K562 (cell line): ENCODE measurements around the gene TMEM120A. TPM values are rescaled to one million over a fixed set of nuclear protein-coding genes. Genes with fewer than 3 reads are reported as not detected.

ENCODE experiments used
- ARHGAP35 ChIP-seq: fragments of 450-650 bp; IDR thresholded peaks from 2 replicates; pipeline ENCODE4 v1.6.1; 2018; ENCODE audit not compliant: partially characterized antibody
- ARID3A ChIP-seq: IDR thresholded peaks from 2 replicates; pipeline ENCODE4 v1.6.1; 2012; ENCODE audit warnings: low read depth, low read length, improper control_type of control experiment, borderline replicate concordance
- HDGF ChIP-seq: fragments of 450-650 bp; IDR thresholded peaks from 2 replicates; pipeline ENCODE4 v1.6.1; 2016
- HNRNPLL ChIP-seq: fragments of 200-400 bp; formaldehyde crosslinking; IDR thresholded peaks from 2 replicates; pipeline ENCODE4 v1.6.1; 2017; ENCODE audit warnings: low read length, low read depth, mild to moderate bottlenecking; ENCODE audit not compliant: poor library complexity, severe bottlenecking
- MBD2 ChIP-seq: sonication (generic); IDR thresholded peaks from 2 replicates; pipeline ENCODE4 v1.6.1; 2016; ENCODE audit warnings: low read depth, borderline replicate concordance
- MGA ChIP-seq: fragments of 450-650 bp; IDR thresholded peaks from 2 replicates; pipeline ENCODE4 v1.6.1; 2016; ENCODE audit warnings: mild to moderate bottlenecking, moderate library complexity
- RNF219 ChIP-seq: fragments of 250-450 bp; sonication (Bioruptor Pico); IDR thresholded peaks from 2 replicates; pipeline ENCODE4 v1.5.0; 2022; ENCODE audit warnings: mild to moderate bottlenecking
- ZBTB9 ChIP-seq: fragments of 450-650 bp; formaldehyde crosslinking; IDR thresholded peaks from 2 replicates; pipeline ENCODE4 v1.4.0; 2020; ENCODE audit warnings: mild to moderate bottlenecking, moderate library complexity
- ZNF23 ChIP-seq: fragments of 250-450 bp; sonication (Bioruptor Pico); IDR thresholded peaks from 2 replicates; pipeline ENCODE4 v1.4.0; 2020; ENCODE audit warnings: mild to moderate bottlenecking
- ZNF75A ChIP-seq: fragments of 450-650 bp; formaldehyde crosslinking; IDR thresholded peaks from 2 replicates; pipeline ENCODE4 v1.4.0; 2020; ENCODE audit warnings: mild to moderate bottlenecking
- polyA plus RNA-seq, 8 experiments: library from polyadenylated mRNA; depleted of rRNA in 4 of 8; stranded (reverse) in 5 of 8; unstranded in 3 of 8; fragments of >200 nt; fragmentation: Nextera tagmentation in 2 of 8; fragmentation: Illumina TruSeq in 1 of 8; extraction: Ambion mirVana in 2 of 8; extraction: Trizol in 1 of 8; gene quantifications; 2 replicates each; pipeline versions ENCODE4 v1.2.1 to v1.2.3, GENCODE V29; 2011 to 2014; ENCODE audit warnings: inconsistent platforms in 1 of 8, missing spikeins in 1 of 8
- total RNA-seq, 7 experiments: library from RNA; depleted of rRNA in 6 of 7; stranded (reverse); fragments of >200 nt in 6 of 7; fragmentation: Illumina TruSeq in 2 of 7; extraction: Trizol in 2 of 7; gene quantifications; 2 replicates each; pipeline versions ENCODE4 v1.2.1 to v1.2.3, GENCODE V29; 2011 to 2021; ENCODE audit warnings: low replicate concordance in 1 of 7

TMEM120A gene
- total and polyA plus RNA-seq, 9 of the 15 experiments (the other 6 are each of a cell fraction or from before 2014, with no cell fraction given): 2.3 to 90.2 (median 22.9) TPM

- TF ChIP-seq ARID3A (peak; percentile 47; the same call in 1 of the 2 replicates), ZNF75A (peak; percentile 42; the same call in 1 of the 2 replicates), ARHGAP35 (no peak), MBD2 (no peak), MGA (peak; percentile 99), RNF219 (no peak), HDGF (no peak), ZBTB9 (peak; percentile 88), HNRNPLL (no peak), ZNF23 (0 out of 2 replicates have a peak, but pooled peaks have one; percentile 49)
Observed at GRCh38 chr7:75937958-75938786, 56.2 kb downstream of the TMEM120A start (continued).
